A549 (cell line): ENCODE measurements around the gene HOXC10. TPM values are rescaled to one million over a fixed set of nuclear protein-coding genes. Genes with fewer than 3 reads are reported as not detected.
A peak's percentile ranks its signal among the peaks of the same experiment; 100 is the strongest.

Source experiments
- ATAC-seq, 2 experiments: fragments of 200-7000 bp in 1 of 2; fragments of >200 bp in 1 of 2; cut with Nextera tagmentation in 1 of 2; cut with Tn5 transposase in 1 of 2; 3 replicates each; pipeline versions ENCODE4 v1.8.0 to v1.9.1; 2018 to 2020; ENCODE audit warnings: mild to moderate bottlenecking in 1 of 2, moderate library complexity in 1 of 2
- CTCF ChIA-PET: fragments of 300-600 bp; sonication (Branson Sonifier 250); formaldehyde crosslinking; extraction: SDS; loops from one replicate; lab custom pipeline; 2021; ENCODE audit warnings: antibody characterized with exemption, inconsistent platforms; lab: Yijun Ruan, JAX
- POLR2A ChIA-PET: fragments of 350-600 bp; formaldehyde crosslinking; extraction: SDS; loops from one replicate; lab custom pipeline; 2021; ENCODE audit warnings: antibody characterized with exemption, inconsistent platforms; lab: Yijun Ruan, JAX
- DNase-seq, 2 experiments: peaks; one replicate each; pipeline versions ENCODE4 v3.0.0 to v3.0.0-alpha.2; 2011 to 2016; ENCODE audit warnings: low read depth in 1 of 2, low spot score in 1 of 2
- FAIRE-seq: peaks from 2 replicates; lab custom pipeline; 2011; peaks lifted over from hg19 to GRCh38; lab: Jason Lieb, UNC
- H3K27ac ChIP-seq, 2 experiments: fragments of >200 bp; sonication (Bioruptor Twin); formaldehyde crosslinking; 3 replicates each; pipeline ENCODE4 v1.5.1; 2016 to 2017
- H3K4me1 ChIP-seq: fragments of >200 bp; sonication (Bioruptor Twin); formaldehyde crosslinking; 3 replicates; pipeline ENCODE4 v1.6.1; 2016
- H3K4me2 ChIP-seq: fragments of >200 bp; sonication (Bioruptor Twin); formaldehyde crosslinking; 3 replicates; pipeline ENCODE4 v1.6.1; 2016
- H3K4me3 ChIP-seq: fragments of >200 bp; sonication (Bioruptor Twin); formaldehyde crosslinking; 3 replicates; pipeline ENCODE4 v1.5.1; 2016
- H3K9me3 ChIP-seq: fragments of >200 bp; sonication (Bioruptor Twin); formaldehyde crosslinking; 3 replicates; pipeline ENCODE4 v1.6.1; 2016
- BCL3 ChIP-seq: fragments of >200 bp; sonication (Bioruptor Twin); formaldehyde crosslinking; IDR thresholded peaks from 3 replicates; pipeline ENCODE4 v1.6.1; 2016
- CHD2 ChIP-seq: fragments of 150-350 bp; IDR thresholded peaks from 2 replicates; pipeline ENCODE4 v1.6.1; 2014; ENCODE audit warnings: low read length; ENCODE audit not compliant: partially characterized antibody
- EHF ChIP-seq: fragments of 250-450 bp; sonication (Bioruptor Pico); IDR thresholded peaks from 2 replicates; pipeline ENCODE4 v1.5.0; 2020; ENCODE audit warnings: mild to moderate bottlenecking
- GATA3 ChIP-seq: IDR thresholded peaks from 2 replicates; pipeline ENCODE4 v1.6.1; 2012; ENCODE audit warnings: borderline replicate concordance
- HMGXB4 ChIP-seq: fragments of 250-450 bp; sonication (Bioruptor Pico); IDR thresholded peaks from 2 replicates; pipeline ENCODE4 v1.5.0; 2021; ENCODE audit warnings: mild to moderate bottlenecking, moderate library complexity, borderline replicate concordance
- HOXA7 ChIP-seq: fragments of 250-450 bp; sonication (Bioruptor Pico); IDR thresholded peaks from 2 replicates; pipeline ENCODE4 v1.5.0; 2020; ENCODE audit warnings: mild to moderate bottlenecking, moderate library complexity
- HOXB5 ChIP-seq: fragments of 250-450 bp; sonication (Bioruptor Pico); IDR thresholded peaks from 2 replicates; pipeline ENCODE4 v1.5.0; 2020; ENCODE audit warnings: mild to moderate bottlenecking, moderate library complexity
- JUNB ChIP-seq: fragments of >200 bp; sonication (Bioruptor Twin); formaldehyde crosslinking; IDR thresholded peaks from 2 replicates; pipeline ENCODE4 v1.6.1; 2016
- MAFK ChIP-seq: fragments of 450-650 bp; IDR thresholded peaks from 2 replicates; pipeline ENCODE4 v1.6.1; 2014; ENCODE audit not compliant: partially characterized antibody
- MAZ ChIP-seq: fragments of 150-350 bp; IDR thresholded peaks from 2 replicates; pipeline ENCODE4 v1.6.1; 2014; ENCODE audit warnings: antibody characterized with exemption, low read depth, low read length, borderline replicate concordance
- NPAS2 ChIP-seq: fragments of 250-450 bp; sonication (Bioruptor Pico); IDR thresholded peaks from 2 replicates; pipeline ENCODE4 v1.8.0; 2022; ENCODE audit warnings: mild to moderate bottlenecking, moderate library complexity, borderline replicate concordance
- PBX3 ChIP-seq: IDR thresholded peaks from 2 replicates; pipeline ENCODE4 v1.6.1; 2012
- PHF8 ChIP-seq: fragments of 200-600 bp; sonication (generic); IDR thresholded peaks from 2 replicates; pipeline ENCODE4 v1.6.1; 2016; ENCODE audit warnings: low read depth, mild to moderate bottlenecking, antibody characterized with exemption, moderate library complexity, borderline replicate concordance
- RCOR1 ChIP-seq: fragments of 150-350 bp; IDR thresholded peaks from 2 replicates; pipeline ENCODE4 v1.6.1; 2014; ENCODE audit warnings: antibody characterized with exemption, low read length, low read depth
- REST ChIP-seq: fragments of 200-600 bp; sonication (generic); IDR thresholded peaks from 2 replicates; pipeline ENCODE4 v1.6.1; 2016; ENCODE audit warnings: antibody characterized with exemption, mild to moderate bottlenecking, moderate library complexity
- ZC3H11A ChIP-seq: fragments of 450-650 bp; IDR thresholded peaks from 2 replicates; pipeline ENCODE4 v1.6.1; 2014; ENCODE audit warnings: antibody characterized with exemption, mild to moderate bottlenecking
- ZNF302 ChIP-seq: fragments of 250-450 bp; sonication (Bioruptor Pico); IDR thresholded peaks from 2 replicates; pipeline ENCODE4 v1.9.0; 2021; ENCODE audit warnings: inconsistent platforms, mild to moderate bottlenecking, moderate library complexity
- WGBS: methylation state at CpG from one replicate; pipeline ENCODE4 v1.1.6; 2017; ENCODE audit errors: missing lambda C conversion rate; 5-methylcytosine and 5-hydroxymethylcytosine counted together
- polyA plus RNA-seq, 4 experiments: library from polyadenylated mRNA; depleted of rRNA in 3 of 4; stranded (reverse); fragments of >200 nt; fragmentation: RNase III in 1 of 4; extraction: RNeasy Plus Mini Kit Qiagen cat#74134 plus additional on column Dnase treatment in 1 of 4; gene quantifications; 2 replicates in 3 of 4; 3 replicates in 1 of 4; pipeline ENCODE4 v1.2.3, GENCODE V29; 2011 to 2017

Gene HOXC10
- polyA plus RNA-seq, 2 of the 4 experiments (the other 2 are of a cell fraction), result 2.9 to 3.2 TPM

GRCh38 chr12:53952871-53953734 lies 31.8 kb upstream of the HOXC10 start:
- Histone ChIP-seq H3K9me3 (no peaks in the 10 kb centered on the region), H3K4me2 (peak overlapping the region; percentile 68), H3K4me1 (peaks cover 14% of the 10 kb centered on the region), H3K4me3 (no peak overlapping the region), H3K27ac (peak overlapping the region; percentile 17 to 72; a peak in 4 of 6 replicates)
- no peak for TF ChIP-seq ZNF302
- TF ChIP-seq HOXA7 (CRISPR knock-in tag), result no peak
- no peak for TF ChIP-seq HOXB5 (CRISPR knock-in tag)
- no peak for TF ChIP-seq CHD2
- TF ChIP-seq ZC3H11A, result no peak
- TF ChIP-seq JUNB, result no peak
- no peak for TF ChIP-seq RCOR1
- no peak for TF ChIP-seq MAZ
- TF ChIP-seq PBX3, result no peak
- ATAC-seq (peak; percentile 10 to 60; a peak in 4 of 6 replicates), DNase-seq (peak; percentile 22 to 47), FAIRE-seq (no peak)
- whole genome bisulfite sequencing, result 60% methylated on average over 30 of the region's 38 CpGs
- ChIA-PET POLR2A (interaction anchor here (0.7 kb wide), 1 partner anchor 42 kb away, joined by 3 read pairs; no protein-coding TSS in a partner anchor), CTCF (interaction anchor here (1.0 to 2.8 kb wide), 11 partner anchors 8 to 209 kb away, joined by 3 to 11 read pairs (median 4); partner anchors contain the start of gene HOXC10)

- no peak for ATAC-seq
- 83% methylated on average over 19 of the region's 19 CpGs for WGBS
- no peak for FAIRE-seq
- TF ChIP-seq MAFK, result no peak
- TF ChIP-seq BCL3, result no peak
- TF ChIP-seq NPAS2, result no peak
- no peak for TF ChIP-seq GATA3
- TF ChIP-seq PHF8, result no peak
- TF ChIP-seq HMGXB4, result no peak
- no peak for TF ChIP-seq EHF
- TF ChIP-seq REST, result no peak
- no peak for TF ChIP-seq HOXB5 (CRISPR knock-in tag)
- TF ChIP-seq, all 56 proteins: peak for 0
- H3K4me1 ChIP-seq, result peaks cover 6% of the 10 kb centered on the region; the same call in 1 of the 3 replicates
- CTCF ChIA-PET, result interaction anchor here (0.6 to 2.8 kb wide), 17 partner anchors 12 to 613 kb away, joined by 3 to 11 read pairs (median 4); partner anchors contain the start of genes HOXC10 and HOXC13
- no peaks in the 10 kb centered on the region for H3K9me3 ChIP-seq
- no peak overlapping the region for H3K4me3 ChIP-seq
- H3K27ac ChIP-seq, result no peak overlapping the region
- POLR2A ChIA-PET, result no interaction called here
- peak overlapping the region; percentile 68; the same call in 1 of the 3 replicates for H3K4me2 ChIP-seq
- DNase-seq, result no peak
Measured at GRCh38 chr12:53953831-53954693, 30.9 kb upstream of the HOXC10 start.
